HG02885 (cell line): ENCODE measurements around the gene ST8SIA4.

ENCODE experiments used
- ATAC-seq: cut with Tn5 transposase; IDR thresholded peaks from one replicate; pipeline ENCODE4 v1.9.1; 2021; ENCODE audit warnings: mild to moderate bottlenecking; ENCODE audit not compliant: unreplicated experiment, poor library complexity

The ST8SIA4 gene

DNA sequence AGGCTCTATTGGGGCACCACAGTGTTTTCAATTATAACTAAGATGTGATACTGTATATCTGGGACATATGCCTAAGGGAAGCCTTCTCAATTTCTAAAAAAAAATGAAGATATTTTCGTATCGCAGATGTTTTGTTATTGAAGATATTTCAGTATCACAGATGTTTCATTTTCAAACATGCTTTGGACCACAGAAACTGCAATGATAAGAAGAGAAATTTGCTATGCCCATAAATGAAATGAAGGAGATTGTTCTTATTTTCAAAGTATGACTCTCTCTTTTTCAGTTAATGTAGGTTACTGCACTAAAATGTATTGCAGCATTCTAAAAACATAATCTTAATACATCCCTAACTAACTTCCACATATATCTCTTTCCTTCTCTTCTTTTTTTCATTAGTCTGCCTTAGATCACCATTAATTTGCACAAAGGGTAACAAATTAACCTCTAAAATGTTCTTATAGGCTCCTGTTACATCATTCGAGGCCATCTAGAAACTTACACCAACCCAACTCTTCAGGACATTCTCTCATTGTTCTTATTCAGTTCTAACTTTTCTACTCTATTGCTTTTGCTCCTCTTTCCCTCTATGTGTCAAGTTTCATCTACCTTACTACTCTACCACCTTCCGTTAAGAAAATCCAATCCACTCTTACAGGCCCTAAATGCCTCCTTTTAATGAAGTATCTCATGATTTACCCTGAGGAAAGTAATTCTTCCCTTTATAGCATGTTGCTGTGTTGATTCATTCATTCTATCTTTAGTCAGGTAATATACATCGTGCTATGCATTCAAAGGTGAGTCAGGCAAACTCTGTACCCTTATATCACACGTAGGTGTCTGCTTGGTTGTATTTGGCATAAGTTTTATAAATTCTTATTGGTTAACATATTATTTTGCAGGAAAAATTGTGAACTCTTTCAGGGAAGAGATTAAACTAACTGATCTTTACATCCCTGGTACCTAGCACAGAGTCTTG lies 70.5 kb downstream of the ST8SIA4 start:
- ATAC-seq, result peak; percentile 56

DNA sequence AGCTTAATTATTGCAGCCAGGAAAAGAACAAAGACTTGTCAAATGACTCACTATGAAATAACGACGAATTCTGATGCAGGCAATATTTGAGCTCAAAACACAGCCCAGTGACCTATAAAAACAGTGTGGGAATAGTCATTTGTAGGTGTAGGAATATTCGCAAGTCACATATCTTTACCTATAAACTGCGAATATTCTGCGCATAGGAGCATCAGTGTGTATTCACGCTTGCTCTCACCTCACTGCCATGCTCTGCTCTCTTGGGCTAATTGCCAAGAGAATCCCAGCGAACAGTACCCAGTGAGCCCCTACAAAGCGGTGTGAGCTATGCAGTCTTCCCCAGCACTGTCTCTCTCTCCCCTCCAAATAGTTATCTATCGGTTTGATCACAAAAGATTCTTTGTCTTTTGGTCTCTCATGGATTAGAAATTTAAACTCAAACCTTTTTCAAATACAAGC lies 74.2 kb downstream of the ST8SIA4 start:
- ATAC-seq, result no peak

GRCh38 chr5:100828071-100828897 lies 74.8 kb downstream of the ST8SIA4 start:
- ATAC-seq, result peak; percentile 80

- ATAC-seq, result peak; percentile 21
Measured at GRCh38 chr5:100827481-100827889, 75.6 kb downstream of the ST8SIA4 start.

GRCh38 chr5:100826133-100826532 lies 76.9 kb downstream of the ST8SIA4 start:
- no peak for ATAC-seq

DNA sequence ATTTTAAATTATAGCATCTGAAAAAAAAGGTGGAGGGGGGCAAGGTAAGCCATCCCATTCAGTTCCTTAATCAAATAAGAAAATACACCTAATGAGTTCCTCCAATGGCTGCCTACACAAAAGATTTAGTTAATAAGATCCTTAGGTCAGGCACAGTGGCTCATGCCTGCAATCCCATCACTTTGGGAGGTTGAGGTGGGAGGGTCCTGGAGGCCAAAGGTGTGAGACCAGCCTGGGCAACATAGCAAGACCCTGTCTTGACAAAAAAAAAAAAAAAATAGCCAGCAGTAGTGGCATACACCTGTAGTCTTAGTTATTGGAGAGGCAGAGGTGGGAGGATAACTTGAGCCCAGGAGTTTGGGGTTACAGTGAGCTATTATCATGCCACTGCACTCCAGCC lies 78.4 kb downstream of the ST8SIA4 start:
- ATAC-seq, result no peak

- no peak for ATAC-seq
Measured at GRCh38 chr5:100823812-100824211, 79.3 kb downstream of the ST8SIA4 start.

- ATAC-seq, result no peak
Measured at GRCh38 chr5:100821751-100822150, 81.3 kb downstream of the ST8SIA4 start.

DNA sequence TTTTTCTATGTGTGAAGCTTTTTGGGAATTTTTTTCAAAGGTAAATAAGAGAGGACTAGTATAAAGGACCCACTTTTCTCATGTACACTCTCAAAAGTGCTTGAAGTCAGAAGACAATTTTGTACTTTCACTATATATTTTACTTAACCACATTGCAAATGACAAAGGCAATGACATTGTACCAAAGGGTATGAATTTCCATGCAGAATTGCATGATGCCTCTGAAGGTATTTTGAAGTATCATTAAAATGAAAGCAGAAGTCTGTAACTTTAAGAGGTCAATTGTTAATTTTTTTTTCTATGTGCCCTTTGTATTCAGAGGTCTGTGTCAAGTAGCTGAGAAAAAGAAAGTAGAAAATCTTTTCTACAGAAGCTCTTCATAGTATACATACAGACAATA lies 84.7 kb downstream of the ST8SIA4 start:
- no peak for ATAC-seq

- no peak for ATAC-seq
Measured at GRCh38 chr5:100803397-100803796, 99.7 kb downstream of the ST8SIA4 start.

GRCh38 chr5:100802208-100802607 lies 100.9 kb downstream of the ST8SIA4 start:
- no peak for ATAC-seq

- peak; percentile 90 for ATAC-seq
Measured at GRCh38 chr5:100800562-100800961, 102.5 kb downstream of the ST8SIA4 start.

DNA sequence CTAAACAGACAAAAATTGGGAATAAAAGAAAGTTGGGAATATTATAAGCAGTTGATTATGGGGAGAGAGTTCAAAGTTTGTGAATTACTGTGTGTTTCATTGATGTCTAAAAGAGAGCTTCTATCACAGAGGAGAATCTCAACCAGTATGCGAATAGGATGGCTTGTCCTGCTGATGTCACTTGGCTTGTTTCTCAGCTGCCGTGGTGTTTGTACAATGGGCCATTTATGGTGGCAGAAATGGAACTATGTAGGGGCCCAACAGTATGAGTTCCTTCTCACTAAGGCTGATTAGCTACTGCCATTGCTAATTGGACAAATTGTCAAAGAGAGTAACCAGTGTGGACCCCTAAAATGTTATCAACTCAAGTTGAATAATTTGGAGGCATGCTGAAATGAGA lies 103.9 kb downstream of the ST8SIA4 start:
- ATAC-seq, result no peak

- no peak for ATAC-seq
Measured at GRCh38 chr5:100797861-100798260, 105.2 kb downstream of the ST8SIA4 start.

- ATAC-seq, result no peak
Measured at GRCh38 chr5:100796851-100797250, 106.2 kb downstream of the ST8SIA4 start.

DNA sequence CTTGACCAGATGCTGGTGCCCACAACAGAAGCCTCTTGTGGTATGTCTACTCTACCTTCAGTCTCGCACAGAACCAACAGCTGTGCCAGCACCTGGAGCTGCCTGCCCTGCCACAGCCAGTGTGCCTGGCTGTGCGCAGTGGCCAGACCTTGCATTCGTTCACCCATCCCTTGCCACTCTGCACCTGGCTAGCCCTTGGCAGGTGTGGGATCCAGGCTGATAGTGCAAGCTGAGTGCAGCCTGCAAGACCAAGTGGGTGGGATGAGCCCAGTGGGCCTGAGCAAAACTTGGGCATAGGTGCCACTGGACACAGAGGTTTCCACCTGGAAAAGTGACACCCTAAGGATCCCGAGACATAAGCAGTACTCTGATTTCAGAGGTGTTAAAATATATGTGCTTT lies 108.2 kb downstream of the ST8SIA4 start:
- ATAC-seq, result no peak

DNA sequence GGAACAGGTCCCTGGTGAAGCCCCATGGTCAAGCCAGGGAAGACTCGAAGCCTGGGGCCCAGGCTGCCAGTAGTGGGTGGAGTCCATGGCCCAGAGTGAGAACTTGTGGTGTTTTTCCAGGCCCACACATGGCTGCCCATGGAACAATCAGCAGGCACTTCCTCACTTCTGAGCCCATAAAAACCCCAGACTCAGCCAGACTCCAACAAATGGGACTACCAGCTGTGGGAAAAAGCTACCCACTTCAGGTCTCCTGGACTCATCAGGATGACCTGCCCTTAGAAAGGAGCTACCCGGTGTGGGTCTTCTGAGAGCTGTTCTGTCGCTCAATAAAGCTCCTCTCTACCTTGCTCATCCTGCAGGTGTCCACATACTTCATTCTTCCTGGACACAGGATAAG lies 108.9 kb downstream of the ST8SIA4 start:
- no peak for ATAC-seq

- ATAC-seq, result no peak
Measured at GRCh38 chr5:100792781-100793180, 110.3 kb downstream of the ST8SIA4 start.

DNA sequence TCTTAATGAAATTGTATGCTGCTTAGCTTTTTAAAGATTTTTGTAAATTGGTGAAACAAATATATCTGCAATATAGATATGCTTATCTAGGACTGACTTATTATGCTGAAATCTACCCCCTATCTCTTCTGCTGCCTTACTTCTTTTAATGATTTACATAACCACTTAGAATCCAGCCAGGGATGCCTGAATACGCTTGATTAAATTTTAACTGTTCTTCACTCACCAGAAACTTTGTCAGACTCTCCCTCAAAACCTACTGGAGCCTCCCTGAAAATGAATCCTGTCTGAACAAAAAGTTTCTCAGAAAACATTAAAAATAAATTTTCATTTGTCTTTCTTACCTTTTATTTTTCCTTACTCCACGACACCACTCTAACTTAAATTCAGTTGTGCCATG lies 111.7 kb downstream of the ST8SIA4 start:
- ATAC-seq, result no peak

- ATAC-seq, result no peak
Measured at GRCh38 chr5:100790951-100791350, 112.1 kb downstream of the ST8SIA4 start.

- peak; percentile 44 for ATAC-seq
Measured at GRCh38 chr5:100790170-100790665, 112.9 kb downstream of the ST8SIA4 start.
